H9 (cell line): ENCODE results near the gene SNPH. TPM values are rescaled to one million over a fixed set of nuclear protein-coding genes. Genes with fewer than 3 reads are reported as not detected.

Source experiments
- DNase-seq: peaks from one replicate; pipeline ENCODE4 v3.0.0-alpha.2; 2017
- H2AFZ ChIP-seq: one replicate; pipeline ENCODE4 v1.6.1; 2013; ENCODE audit warnings: mild to moderate bottlenecking, low read length, control low read depth, moderate library complexity
- H2AK5ac ChIP-seq: 2 replicates; pipeline ENCODE4 v1.6.1; 2013; ENCODE audit warnings: low read length, control low read depth, mixed read lengths; ENCODE audit not compliant: insufficient read length
- H2BK120ac ChIP-seq: one replicate; pipeline ENCODE4 v1.6.1; 2013; ENCODE audit warnings: low read depth, mild to moderate bottlenecking, low read length, control low read depth, inconsistent platforms; ENCODE audit not compliant: poor library complexity, severe bottlenecking
- H2BK12ac ChIP-seq: 2 replicates; pipeline ENCODE4 v1.6.1; 2013; ENCODE audit warnings: low read length, control low read depth, mixed read lengths, low read depth; ENCODE audit not compliant: insufficient read length
- H2BK15ac ChIP-seq: 2 replicates; pipeline ENCODE4 v1.6.1; 2013; ENCODE audit warnings: low read depth, low read length, control low read depth
- H2BK20ac ChIP-seq: one replicate; pipeline ENCODE4 v1.6.1; 2013; ENCODE audit warnings: low read depth, mild to moderate bottlenecking, low read length, control low read depth, inconsistent platforms; ENCODE audit not compliant: poor library complexity, severe bottlenecking
- H2BK5ac ChIP-seq: 2 replicates; pipeline ENCODE4 v1.6.1; 2013; ENCODE audit warnings: low read length, control low read depth, mixed read lengths; ENCODE audit not compliant: insufficient read length
- H3K14ac ChIP-seq: 2 replicates; pipeline ENCODE4 v1.6.1; 2013; ENCODE audit warnings: low read length, control low read depth; ENCODE audit not compliant: insufficient read depth
- H3K18ac ChIP-seq: 2 replicates; pipeline ENCODE4 v1.6.1; 2013; ENCODE audit warnings: low read depth, mild to moderate bottlenecking, mixed read lengths, low read length, control low read depth; ENCODE audit not compliant: insufficient read length
- H3K23ac ChIP-seq: 2 replicates; pipeline ENCODE4 v1.6.1; 2013; ENCODE audit warnings: low read length, control low read depth, mixed read lengths, low read depth; ENCODE audit not compliant: insufficient read length
- H3K23me2 ChIP-seq: 2 replicates; pipeline ENCODE4 v1.6.1; 2013; ENCODE audit warnings: low read depth, mild to moderate bottlenecking, mixed read lengths, low read length, control low read depth; ENCODE audit not compliant: insufficient read length, poor library complexity, severe bottlenecking
- H3K27ac ChIP-seq: 2 replicates; pipeline ENCODE4 v1.5.1; 2013; ENCODE audit warnings: low read length, control low read depth, mixed read lengths, low read depth; ENCODE audit not compliant: insufficient read length
- H3K27me3 ChIP-seq: 2 replicates; pipeline ENCODE4 v1.6.1; 2013; ENCODE audit warnings: low read length, control low read depth, inconsistent platforms; ENCODE audit not compliant: insufficient read depth
- H3K4ac ChIP-seq: 2 replicates; pipeline ENCODE4 v1.6.1; 2013; ENCODE audit warnings: low read depth, mild to moderate bottlenecking, control low read depth, inconsistent platforms, low read length, moderate library complexity
- H3K4me1 ChIP-seq: 2 replicates; pipeline ENCODE4 v1.6.1; 2013; ENCODE audit warnings: low read length, control low read depth, inconsistent platforms; ENCODE audit not compliant: insufficient read depth
- H3K4me2 ChIP-seq: 2 replicates; pipeline ENCODE4 v1.6.1; 2013; ENCODE audit warnings: low read length, control low read depth, mixed read lengths; ENCODE audit not compliant: insufficient read length, insufficient read depth
- H3K56ac ChIP-seq: 2 replicates; pipeline ENCODE4 v1.6.1; 2013; ENCODE audit warnings: low read depth, mild to moderate bottlenecking, mixed read lengths, low read length, control low read depth; ENCODE audit not compliant: insufficient read length
- H3K79me1 ChIP-seq: 2 replicates; pipeline ENCODE4 v1.6.1; 2013; ENCODE audit warnings: low read depth, mild to moderate bottlenecking, moderate library complexity, low read length, control low read depth, inconsistent platforms; ENCODE audit not compliant: insufficient read depth, poor library complexity, severe bottlenecking
- H3K79me2 ChIP-seq: 2 replicates; pipeline ENCODE4 v1.6.1; 2013; ENCODE audit warnings: low read length, control low read depth, inconsistent platforms; ENCODE audit not compliant: insufficient read depth
- H3K9ac ChIP-seq: 2 replicates; pipeline ENCODE4 v1.6.1; 2013; ENCODE audit warnings: low read length, control low read depth, mixed read lengths; ENCODE audit not compliant: insufficient read length; ENCODE audit errors: extremely low read depth
- H3K9me3 ChIP-seq: one replicate; pipeline ENCODE4 v1.6.1; 2013; ENCODE audit warnings: low read depth, low read length, inconsistent platforms; ENCODE audit not compliant: control insufficient read depth
- H3T11ph ChIP-seq: one replicate; pipeline ENCODE4 v1.6.1; 2013; ENCODE audit warnings: mild to moderate bottlenecking, low read length, control low read depth, inconsistent platforms
- H4K20me1 ChIP-seq: one replicate; pipeline ENCODE4 v1.6.1; 2013; ENCODE audit not compliant: control insufficient read depth, insufficient read length, insufficient read depth
- H4K5ac ChIP-seq: 2 replicates; pipeline ENCODE4 v1.6.1; 2013; ENCODE audit warnings: low read depth, mild to moderate bottlenecking, mixed read lengths, low read length, control low read depth; ENCODE audit not compliant: insufficient read length
- H4K8ac ChIP-seq: replicated peaks from 2 replicates; pipeline ENCODE4 v1.6.1; 2013; ENCODE audit warnings: low read length, control low read depth, mixed read lengths, low read depth; ENCODE audit not compliant: insufficient read length
- H4K91ac ChIP-seq: 2 replicates; pipeline ENCODE4 v1.6.1; 2013; ENCODE audit warnings: low read depth, mild to moderate bottlenecking, moderate library complexity, mixed read lengths, low read length, control low read depth; ENCODE audit not compliant: insufficient read length
- H3K27ac Mint-ChIP-seq, 3 experiments: 2 replicates in 2 of 3; 3 replicates in 1 of 3; pipeline ENCODE4 v1.8.0; 2020 to 2021; ENCODE audit warnings: mixed read lengths in 3 of 3, mild to moderate bottlenecking in 1 of 3, moderate library complexity in 1 of 3
- H3K27me3 Mint-ChIP-seq: 2 replicates; pipeline ENCODE4 v1.8.0; 2021; ENCODE audit warnings: low read depth, mild to moderate bottlenecking, moderate library complexity, mixed read lengths
- H3K36me3 Mint-ChIP-seq, 3 experiments: 2 replicates in 2 of 3; 3 replicates in 1 of 3; pipeline ENCODE4 v1.8.0; 2020 to 2021; ENCODE audit warnings: low read depth in 3 of 3, mixed read lengths in 3 of 3; ENCODE audit not compliant: insufficient read depth in 1 of 3
- H3K4me1 Mint-ChIP-seq, 2 experiments: 2 replicates each; pipeline ENCODE4 v1.8.0; 2020; ENCODE audit warnings: mixed read lengths in 2 of 2
- H3K4me3 Mint-ChIP-seq, 2 experiments: 2 replicates in 1 of 2; 3 replicates in 1 of 2; pipeline ENCODE4 v1.8.0; 2020 to 2021; ENCODE audit warnings: mild to moderate bottlenecking in 2 of 2, mixed read lengths in 2 of 2, moderate library complexity in 1 of 2
- H3K9me3 Mint-ChIP-seq, 2 experiments: 2 replicates in 1 of 2; 3 replicates in 1 of 2; pipeline ENCODE4 v1.8.0; 2020; ENCODE audit warnings: mild to moderate bottlenecking in 2 of 2, mixed read lengths in 2 of 2, moderate library complexity in 1 of 2
- CTCF ChIP-seq: fragments of 200-600 bp; sonication (generic); conservative IDR thresholded peaks from 3 replicates; pipeline ENCODE4 v1.8.0; 2021; ENCODE audit warnings: antibody characterized with exemption, mild to moderate bottlenecking
- WGBS: extraction: QIAGEN DNeasy Blood & Tissue Kit; methylation state at CpG from one replicate; pipeline ENCODE4 v1.1.7; 2013; ENCODE audit warnings: missing lambda C conversion rate, low lambda C conversion rate, mixed read lengths; ENCODE audit not compliant: insufficient read length; ENCODE audit errors: extremely low coverage; 5-methylcytosine and 5-hydroxymethylcytosine counted together
- long read RNA-seq: library from polyadenylated mRNA; unstranded; transcript quantifications from one replicate; pipeline ENCODE4 v2.0.0, GENCODE V29; 2020
- total RNA-seq: library from RNA; stranded (reverse); gene quantifications from 2 replicates; pipeline ENCODE4 v1.2.1, GENCODE V29; 2021

SNPH gene
- 1.8 TPM in 2 replicates for total RNA-seq
- long read RNA-seq, full-length matches to known transcripts, result 2 of 8 reads
- long read RNA-seq, partial matches to known transcripts, result 4 of 8 reads
- long read RNA-seq, other reads (novel, unspliced or antisense), result 2 of 8 reads

- peak; percentile 82 for DNase-seq
- Mint-ChIP-seq H3K27ac (peak within 1 kb of the TSS in 2 of 3 experiments; percentile 24 to 65; a peak in 1 of 7 replicates), H3K4me1 (peaks cover 16 to 27% of the 10 kb centered on the region in 2 experiments), H3K36me3 (no peaks in the 10 kb centered on the region), H3K27me3 (peaks cover 24% of the 10 kb centered on the region), H3K9me3 (no peaks in the 10 kb centered on the region; a peak in 1 of 5 replicates), H3K4me3 (peak within 1 kb of the TSS; percentile 71 to 87)
- Histone ChIP-seq H4K20me1 (no peaks in the 10 kb centered on the region), H3K23me2 (no peaks in the 10 kb centered on the region), H2AK5ac (no peak within 1 kb of the TSS), H2BK120ac (no peak within 1 kb of the TSS), H2BK15ac (no peak within 1 kb of the TSS), H3K9ac (no peak within 1 kb of the TSS), H2AFZ (no peak within 1 kb of the TSS), H3K27me3 (no peaks in the 10 kb centered on the region), H3K79me2 (no peaks in the 10 kb centered on the region), H3K9me3 (no peaks in the 10 kb centered on the region), H2BK20ac (no peak within 1 kb of the TSS), H4K5ac (no peak within 1 kb of the TSS), H3K4ac (no peak within 1 kb of the TSS), H2BK12ac (no peak within 1 kb of the TSS), H4K8ac (no peak within 1 kb of the TSS), H3K79me1 (no peaks in the 10 kb centered on the region), H3K4me1 (no peaks in the 10 kb centered on the region), H4K91ac (no peak within 1 kb of the TSS), H3K18ac (no peak within 1 kb of the TSS), H3T11ph (no peak within 1 kb of the TSS), H2BK5ac (no peak within 1 kb of the TSS), H3K4me2 (peak within 1 kb of the TSS; percentile 43), H3K23ac (no peak within 1 kb of the TSS), H3K27ac (no peak within 1 kb of the TSS), H3K56ac (no peak within 1 kb of the TSS), H3K14ac (no peak within 1 kb of the TSS)
- TF ChIP-seq CTCF, result no peak
- WGBS, result no CpG with 5 or more reads among the region's 61 CpGs
Measured at GRCh38 chr20:1266167-1266973, at the start of gene SNPH. TSS of gene SNPH (plus strand) at chr20:1266294. CDS start at chr20:1296240, 29,946 bp downstream.
